GM13976 (cell line): ENCODE data around the gene HIVEP2.

ENCODE experiments used
- DNase-seq: peaks from one replicate; pipeline ENCODE4 v3.0.0; 2012; ENCODE audit warnings: low spot score
- CTCF ChIP-seq: IDR thresholded peaks from 2 replicates; pipeline ENCODE4 v1.5.1; 2012; ENCODE audit warnings: borderline replicate concordance, mild to moderate bottlenecking; ENCODE audit not compliant: insufficient read depth; ENCODE audit errors: extremely low read depth, missing control alignments, control extremely low read depth
- in situ Hi-C: fragments of 300-500 bp; cut with MboI; formaldehyde crosslinking; loops from one replicate; pipeline ENCODE4 v1.12.0; 2022; ENCODE audit warnings: low sequenced_read_pairs, mixed read lengths, inconsistent platforms; ENCODE audit not compliant: unreplicated experiment

Gene HIVEP2

GRCh38 chr6:142838821-142839685, 105.9 kb downstream of the HIVEP2 start:
- in situ Hi-C loops, result no loop called here
- DNase-seq, result no peak
- TF ChIP-seq CTCF, result no peak

GRCh38 chr6:142835787-142836535, 109.0 kb downstream of the HIVEP2 start:
- in situ Hi-C loops, result no loop called here
- TF ChIP-seq CTCF, result no peak

GRCh38 chr6:142834853-142835252, 110.1 kb downstream of the HIVEP2 start:
- TF ChIP-seq CTCF, result no peak
- DNase-seq, result no peak
- in situ Hi-C loops, result no loop called here

More at GRCh38 chr6:142835787-142836535, 109.0 kb downstream of the HIVEP2 start:
- DNase-seq, result no peak

GRCh38 chr6:142833798-142834197, 111.2 kb downstream of the HIVEP2 start:
- TF ChIP-seq CTCF, result no peak
- in situ Hi-C loops, result no loop called here
- DNase-seq, result no peak

GRCh38 chr6:142833054-142833453, 111.9 kb downstream of the HIVEP2 start:
- in situ Hi-C loops, result no loop called here
- no peak for TF ChIP-seq CTCF
- no peak for DNase-seq

- TF ChIP-seq CTCF, result no peak
- no peak for DNase-seq
- in situ Hi-C loops, result no loop called here
Observed at GRCh38 chr6:142830807-142831206, 114.2 kb downstream of the HIVEP2 start.
